OCI-LY1 (cell line): Measurements from ENCODE around the gene GNG12.

Source experiments
- H2AFZ ChIP-seq: fragments of 200-600 bp; sonication (generic), shearing (Covaris generic); 2 replicates; pipeline ENCODE4 v1.6.0; 2014; ENCODE audit warnings: antibody characterized with exemption, mild to moderate bottlenecking, low read length
- H3F3A ChIP-seq: fragments of 200-600 bp; sonication (generic), shearing (Covaris generic); 2 replicates; pipeline ENCODE4 v1.6.0; 2014; ENCODE audit warnings: mild to moderate bottlenecking, antibody characterized with exemption, low read length, moderate library complexity; ENCODE audit not compliant: insufficient read depth
- H3K27ac ChIP-seq: fragments of 200-600 bp; sonication (generic); 2 replicates; pipeline ENCODE4 v1.5.1; 2014; ENCODE audit warnings: low read length, mixed run types, mild to moderate bottlenecking, low read depth; ENCODE audit not compliant: poor library complexity, severe bottlenecking
- H3K27me3 ChIP-seq: fragments of 200-600 bp; sonication (generic); 2 replicates; pipeline ENCODE4 v1.6.0; 2014; ENCODE audit warnings: antibody characterized with exemption, mild to moderate bottlenecking, low read length, moderate library complexity; ENCODE audit not compliant: insufficient read depth
- H3K36me3 ChIP-seq: fragments of 200-600 bp; sonication (generic); 2 replicates; pipeline ENCODE4 v1.6.1; 2014; ENCODE audit warnings: mild to moderate bottlenecking, antibody characterized with exemption, low read length, moderate library complexity, mixed read lengths; ENCODE audit not compliant: insufficient read depth
- H3K4me1 ChIP-seq: fragments of 200-600 bp; sonication (generic); 2 replicates; pipeline ENCODE4 v1.5.1; 2014; ENCODE audit warnings: mild to moderate bottlenecking, low read length, moderate library complexity; ENCODE audit not compliant: insufficient read depth, severe bottlenecking
- H3K4me2 ChIP-seq: fragments of 200-600 bp; sonication (generic), shearing (Covaris generic); 2 replicates; pipeline ENCODE4 v1.6.1; 2014; ENCODE audit warnings: low read length
- H3K4me3 ChIP-seq: fragments of 200-600 bp; sonication (generic); 2 replicates; pipeline ENCODE4 v1.5.1; 2014; ENCODE audit warnings: low read length, low read depth, mild to moderate bottlenecking, mixed read lengths; ENCODE audit not compliant: poor library complexity, severe bottlenecking
- H3K79me2 ChIP-seq: fragments of 200-600 bp; shearing (Covaris generic); 2 replicates; pipeline ENCODE4 v1.6.1; 2016; ENCODE audit warnings: mixed run types, low read length, mixed read lengths; ENCODE audit not compliant: insufficient read depth
- H3K9ac ChIP-seq: fragments of 200-600 bp; sonication (generic), shearing (Covaris generic); 2 replicates; pipeline ENCODE4 v1.6.1; 2014; ENCODE audit warnings: mild to moderate bottlenecking, low read length, mixed read lengths
- H3K9me2 ChIP-seq: fragments of 200-600 bp; sonication (generic), shearing (Covaris generic); 2 replicates; pipeline ENCODE4 v1.6.1; 2014; ENCODE audit warnings: low read depth, mild to moderate bottlenecking, low read length, mixed read lengths
- H3K9me3 ChIP-seq: fragments of 200-600 bp; shearing (Covaris generic); 2 replicates; pipeline ENCODE4 v1.6.1; 2014; ENCODE audit warnings: low read length, mixed read lengths
- H4K20me1 ChIP-seq: fragments of 200-600 bp; sonication (generic), shearing (Covaris generic); 2 replicates; pipeline ENCODE4 v1.6.0; 2016; ENCODE audit warnings: mild to moderate bottlenecking, low read length; ENCODE audit not compliant: insufficient read depth
- EZH2 ChIP-seq: fragments of 200-600 bp; sonication (generic), shearing (Covaris generic); IDR thresholded peaks from 2 replicates; pipeline ENCODE4 v1.8.0; 2017; ENCODE audit warnings: borderline replicate concordance, mixed run types, mild to moderate bottlenecking, antibody characterized with exemption, low read length, moderate library complexity, mixed read lengths
- TF ChIP-seq, protein P1 (sequence below): fragments of 200-600 bp; sonication (generic), shearing (Covaris generic); IDR thresholded peaks from 2 replicates; pipeline ENCODE4 v1.5.1; 2017; ENCODE audit warnings: mild to moderate bottlenecking, antibody characterized with exemption, low read length, moderate library complexity, mixed read lengths

GNG12 gene

DNA sequence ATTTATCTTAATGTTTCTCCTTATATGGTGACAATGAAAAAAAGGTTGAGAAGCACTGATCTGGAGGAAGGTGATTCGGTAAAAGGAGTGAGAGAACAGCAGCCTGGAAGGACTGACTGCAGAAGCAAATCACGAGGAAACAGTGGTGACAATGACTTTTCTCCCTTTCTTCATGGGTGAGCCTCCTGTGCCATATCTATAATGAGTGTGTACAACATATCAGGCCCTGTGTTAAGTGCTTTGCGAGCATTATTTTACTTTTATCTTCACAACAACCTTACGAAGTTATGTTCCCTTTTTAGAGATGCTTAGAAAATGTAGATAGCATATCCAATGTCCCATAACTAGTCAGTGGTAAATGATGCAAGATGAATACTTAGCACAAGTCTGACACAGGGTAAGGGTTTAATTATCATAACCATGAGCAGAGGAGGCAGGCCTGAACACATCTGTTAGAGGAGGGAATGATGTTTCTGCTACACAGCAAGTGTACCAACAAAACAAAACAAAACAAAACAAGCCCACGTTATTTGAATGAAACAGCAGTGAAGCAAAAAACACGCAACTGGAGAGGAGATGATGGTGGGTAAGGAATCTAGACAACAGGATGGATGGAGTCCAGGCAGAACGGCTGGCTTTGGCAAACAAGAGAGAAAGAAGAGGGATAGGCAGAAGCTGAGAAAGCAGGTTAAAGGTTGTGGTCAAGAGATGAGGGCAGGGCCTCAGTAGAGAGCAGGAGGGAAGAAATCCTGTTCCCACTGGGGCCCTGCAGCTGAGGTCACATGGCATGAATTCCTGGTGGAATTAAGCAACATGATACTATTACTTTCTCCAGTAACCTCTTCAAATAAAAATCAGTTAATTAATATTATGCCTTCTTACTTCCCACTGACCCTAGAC, 29.6 kb downstream of the GNG12 start:
- Histone ChIP-seq H3K4me3 (no peak overlapping the region), H3K27me3 (no peaks in the 10 kb centered on the region), H3K9me2 (no peaks in the 10 kb centered on the region), H3K9me3 (no peaks in the 10 kb centered on the region), H3K27ac (no peak overlapping the region), H3K36me3 (no peaks in the 10 kb centered on the region), H2AFZ (no peak overlapping the region), H3K4me2 (no peak overlapping the region), H4K20me1 (no peaks in the 10 kb centered on the region), H3K9ac (no peak overlapping the region), H3K79me2 (no peaks in the 10 kb centered on the region), H3K4me1 (no peaks in the 10 kb centered on the region), H3F3A (no peaks in the 10 kb centered on the region)
- TF ChIP-seq, protein P1, sequence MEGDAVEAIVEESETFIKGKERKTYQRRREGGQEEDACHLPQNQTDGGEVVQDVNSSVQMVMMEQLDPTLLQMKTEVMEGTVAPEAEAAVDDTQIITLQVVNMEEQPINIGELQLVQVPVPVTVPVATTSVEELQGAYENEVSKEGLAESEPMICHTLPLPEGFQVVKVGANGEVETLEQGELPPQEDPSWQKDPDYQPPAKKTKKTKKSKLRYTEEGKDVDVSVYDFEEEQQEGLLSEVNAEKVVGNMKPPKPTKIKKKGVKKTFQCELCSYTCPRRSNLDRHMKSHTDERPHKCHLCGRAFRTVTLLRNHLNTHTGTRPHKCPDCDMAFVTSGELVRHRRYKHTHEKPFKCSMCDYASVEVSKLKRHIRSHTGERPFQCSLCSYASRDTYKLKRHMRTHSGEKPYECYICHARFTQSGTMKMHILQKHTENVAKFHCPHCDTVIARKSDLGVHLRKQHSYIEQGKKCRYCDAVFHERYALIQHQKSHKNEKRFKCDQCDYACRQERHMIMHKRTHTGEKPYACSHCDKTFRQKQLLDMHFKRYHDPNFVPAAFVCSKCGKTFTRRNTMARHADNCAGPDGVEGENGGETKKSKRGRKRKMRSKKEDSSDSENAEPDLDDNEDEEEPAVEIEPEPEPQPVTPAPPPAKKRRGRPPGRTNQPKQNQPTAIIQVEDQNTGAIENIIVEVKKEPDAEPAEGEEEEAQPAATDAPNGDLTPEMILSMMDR, result no peak
- no peak for TF ChIP-seq EZH2

DNA sequence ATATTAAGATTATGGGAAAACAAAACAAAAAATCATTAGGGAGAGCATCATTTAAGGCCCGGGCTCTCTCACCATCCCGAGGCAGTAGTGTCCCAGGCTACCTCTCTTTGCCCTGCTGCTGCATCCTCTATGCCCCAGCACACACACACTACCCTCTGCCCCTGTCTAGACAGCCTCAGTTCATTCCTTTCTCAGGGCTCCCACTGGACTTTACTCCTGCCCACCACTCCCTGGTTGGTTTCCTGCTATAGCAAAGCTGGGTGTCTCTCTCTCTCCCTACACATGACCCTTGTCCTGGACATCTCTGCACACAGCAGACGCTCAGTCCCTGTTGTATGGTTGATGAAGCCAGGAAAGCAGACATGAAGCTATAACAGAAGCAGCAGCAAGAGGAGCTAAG, 30.7 kb downstream of the GNG12 start:
- Histone ChIP-seq H3F3A (no peaks in the 10 kb centered on the region), H3K36me3 (no peaks in the 10 kb centered on the region), H3K9me2 (no peaks in the 10 kb centered on the region), H3K4me3 (no peak overlapping the region), H3K4me1 (no peaks in the 10 kb centered on the region), H3K79me2 (no peaks in the 10 kb centered on the region), H3K27me3 (no peaks in the 10 kb centered on the region), H2AFZ (no peak overlapping the region), H3K9ac (no peak overlapping the region), H3K27ac (no peak overlapping the region), H4K20me1 (no peaks in the 10 kb centered on the region), H3K4me2 (no peak overlapping the region), H3K9me3 (no peaks in the 10 kb centered on the region)
- no peak for TF ChIP-seq EZH2
- TF ChIP-seq, protein P1, result no peak

DNA sequence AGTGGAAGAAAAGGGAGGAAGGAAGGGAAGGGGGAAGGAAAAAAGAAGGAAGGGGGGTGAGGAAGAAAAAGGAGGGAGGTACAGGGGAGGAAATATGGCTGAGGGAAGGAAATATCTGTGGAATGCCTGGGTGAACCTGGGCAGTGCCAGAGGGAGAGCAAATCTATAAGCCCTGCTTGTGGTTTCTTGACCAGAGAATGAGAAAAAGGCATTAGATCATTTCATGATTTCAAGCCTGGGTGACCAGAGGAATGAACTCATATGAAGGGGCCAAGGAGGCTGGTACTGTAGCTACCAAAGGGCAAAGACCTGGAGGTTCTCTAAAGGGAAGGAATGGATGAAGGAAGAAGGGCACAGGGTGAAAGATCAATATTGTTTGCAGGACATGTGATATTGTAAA, 31.4 kb downstream of the GNG12 start:
- Histone ChIP-seq H4K20me1 (no peaks in the 10 kb centered on the region), H3K9me2 (no peaks in the 10 kb centered on the region)

More for the DNA sequence above, 31.4 kb downstream of the GNG12 start:
- H3K4me1 ChIP-seq, result no peaks in the 10 kb centered on the region
- no peak overlapping the region for H3K4me2 ChIP-seq
- H3K4me3 ChIP-seq, result no peak overlapping the region
- no peak overlapping the region for H3K9ac ChIP-seq
- H3F3A ChIP-seq, result no peaks in the 10 kb centered on the region
- no peaks in the 10 kb centered on the region for H3K9me3 ChIP-seq
- no peak for TF ChIP-seq EZH2
- TF ChIP-seq, protein P1, result no peak
- H3K79me2 ChIP-seq, result no peaks in the 10 kb centered on the region
- H3K36me3 ChIP-seq, result no peaks in the 10 kb centered on the region
- no peaks in the 10 kb centered on the region for H3K27me3 ChIP-seq
- no peak overlapping the region for H3K27ac ChIP-seq
- no peak overlapping the region for H2AFZ ChIP-seq
